CD4-positive, alpha-beta T cell (primary cell): ENCODE measurements around the gene ADCY7. TPM values are rescaled to one million over a fixed set of nuclear protein-coding genes. Genes with fewer than 3 reads are reported as not detected.

ENCODE experiments used
- ATAC-seq: fragments of 200-7000 bp; cut with Tn5 transposase; one replicate; pipeline ENCODE4 v1.10.0; 2022; ENCODE audit warnings: mild to moderate bottlenecking; ENCODE audit not compliant: poor library complexity
- CTCF ChIA-PET: fragments of 350-600 bp; sonication (Branson Sonifier 250); formaldehyde crosslinking; loops from one replicate; lab custom pipeline; 2021; ENCODE audit warnings: antibody characterized with exemption, inconsistent platforms; lab: Charles Lee
- POLR2A ChIA-PET: fragments of 350-600 bp; sonication (Branson Sonifier 250); formaldehyde crosslinking; loops from one replicate; lab custom pipeline; 2021; ENCODE audit warnings: antibody characterized with exemption, inconsistent platforms; lab: Charles Lee
- DNase-seq, 14 experiments: peaks; one replicate each; pipeline ENCODE4 v3.0.0-alpha.2; 2013 to 2020; ENCODE audit warnings: mixed read lengths in 2 of 14
- H3K27ac ChIP-seq, 2 donors: one replicate each; pipeline versions ENCODE4 v1.5.1 to v1.7.0; 2013; ENCODE audit warnings: low read length in 2 of 2, low read depth in 1 of 2, mild to moderate bottlenecking in 1 of 2
- H3K27me3 ChIP-seq, 2 experiments: 1 replicate in 1 of 2; 2 replicates in 1 of 2; pipeline versions ENCODE4 v1.6.1 to v1.7.0; 2013; ENCODE audit warnings: low read length in 2 of 2, control low read depth in 1 of 2, mild to moderate bottlenecking in 1 of 2, moderate library complexity in 1 of 2; ENCODE audit not compliant: insufficient read depth in 2 of 2, control insufficient read depth in 1 of 2
- H3K36me3 ChIP-seq: one replicate; pipeline ENCODE4 v1.6.1; 2013; ENCODE audit warnings: low read length, control low read depth; ENCODE audit not compliant: insufficient read depth
- H3K4me1 ChIP-seq: one replicate; pipeline ENCODE4 v1.6.1; 2013; ENCODE audit warnings: low read length, control low read depth; ENCODE audit not compliant: insufficient read depth
- H3K4me3 ChIP-seq: one replicate; pipeline ENCODE4 v1.5.1; 2013; ENCODE audit warnings: mild to moderate bottlenecking, low read length, moderate library complexity
- H3K9me3 ChIP-seq, 2 experiments: 1 replicate in 1 of 2; 2 replicates in 1 of 2; pipeline versions ENCODE4 v1.6.1 to v1.7.0; 2013; ENCODE audit warnings: low read length in 2 of 2, mild to moderate bottlenecking in 2 of 2, control low read depth in 1 of 2, moderate library complexity in 1 of 2; ENCODE audit not compliant: control insufficient read depth in 1 of 2, insufficient read depth in 1 of 2
- H3K27ac Mint-ChIP-seq: one replicate; pipeline ENCODE4 v1.8.0; 2020; ENCODE audit warnings: mixed read lengths
- H3K27me3 Mint-ChIP-seq: one replicate; pipeline ENCODE4 v1.8.0; 2021; ENCODE audit warnings: mixed read lengths
- H3K36me3 Mint-ChIP-seq: one replicate; pipeline ENCODE4 v1.8.0; 2021; ENCODE audit warnings: low read depth, mixed read lengths
- H3K4me1 Mint-ChIP-seq: one replicate; pipeline ENCODE4 v1.8.0; 2021; ENCODE audit warnings: low read depth, mixed read lengths
- H3K4me3 Mint-ChIP-seq: one replicate; pipeline ENCODE4 v1.8.0; 2020; ENCODE audit warnings: mild to moderate bottlenecking, mixed read lengths
- H3K9me3 Mint-ChIP-seq: one replicate; pipeline ENCODE4 v1.8.0; 2020; ENCODE audit warnings: mixed read lengths
- CTCF ChIP-seq: fragments of 200-600 bp; IDR thresholded peaks from one replicate; pipeline ENCODE4 v1.8.0; 2022; ENCODE audit warnings: antibody characterized with exemption, mild to moderate bottlenecking
- intact Hi-C, 2 experiments: fragments of 100-400 bp; cut with DNase I in 1 of 2; cut with micrococcal nuclease in 1 of 2; formaldehyde crosslinking; loops; one replicate each; pipeline versions ENCODE4 v1.15.1 to v1.9.0; 2023 to 2025; cut with DNase I, micrococcal nuclease
- total RNA-seq, 174 experiments: library from RNA in 2 of 174; stranded (reverse) in 2 of 174; gene quantifications; one replicate each; pipeline ENCODE4 v1.2.3 and lab custom pipeline; 2021 to 2026

ADCY7 gene
- total RNA-seq, 2 experiments from 2014 or later: 136 to 147 TPM

- no peaks in the 10 kb centered on the region for H3K27me3 ChIP-seq
- intact Hi-C loops: loop anchor here in 1 of 2 experiments (10.0 kb wide), 1 partner anchor 295 kb away; the partner anchor contains the start of gene HEATR3
- Mint-ChIP-seq H3K36me3 (peaks cover 84% of the 10 kb centered on the region), H3K4me1 (peaks cover 81% of the 10 kb centered on the region), H3K4me3 (no peak overlapping the region), H3K27me3 (no peaks in the 10 kb centered on the region), H3K9me3 (no peaks in the 10 kb centered on the region), H3K27ac (peak overlapping the region; percentile 54)
- ChIA-PET CTCF (interaction anchor here (0.6 to 8.8 kb wide), 12 partner anchors 8 to 335 kb away, joined by 3 to 91 read pairs (median 4); partner anchors contain the start of genes BRD7 and CNEP1R1), POLR2A (interaction anchor here (0.7 to 3.5 kb wide), 4 partner anchors 8 to 33 kb away, joined by 3 to 17 read pairs (median 6); partner anchors contain the start of gene BRD7)
- DNase-seq (no peak), ATAC-seq (no peak)
- H3K36me3 ChIP-seq: peaks cover 52% of the 10 kb centered on the region
- no peak overlapping the region for H3K27ac ChIP-seq
- H3K4me1 ChIP-seq: peaks cover 11% of the 10 kb centered on the region
- H3K9me3 ChIP-seq: no peaks in the 10 kb centered on the region
- H3K4me3 ChIP-seq: no peak overlapping the region
- TF ChIP-seq CTCF: no peak
Observed at GRCh38 chr16:50360033-50360778, 93.9 kb downstream of the ADCY7 start.

GRCh38 chr16:50360779-50361178, 94.4 kb downstream of the ADCY7 start:
- intact Hi-C loops: loop anchor here in 1 of 2 experiments (10.0 kb wide), 1 partner anchor 296 kb away; the partner anchor contains the start of gene HEATR3
- H3K4me1 ChIP-seq: peaks cover 11% of the 10 kb centered on the region
- H3K4me3 Mint-ChIP-seq: no peak overlapping the region
- H3K27me3 Mint-ChIP-seq: no peaks in the 10 kb centered on the region
- TF ChIP-seq CTCF: no peak
- no peak overlapping the region for H3K4me3 ChIP-seq
- ChIA-PET CTCF (interaction anchor here (0.7 to 1.9 kb wide), 10 partner anchors 8 to 445 kb away, joined by 3 to 11 read pairs (median 4); partner anchors contain the start of genes BRD7 and CNEP1R1), POLR2A (interaction anchor here (0.6 to 3.5 kb wide), 5 partner anchors 8 to 74 kb away, joined by 3 to 17 read pairs (median 5); partner anchors contain the start of gene BRD7)
- H3K9me3 ChIP-seq: no peaks in the 10 kb centered on the region
- no peak for DNase-seq
- peak overlapping the region; percentile 54 for H3K27ac Mint-ChIP-seq
- peaks cover 54% of the 10 kb centered on the region for H3K36me3 ChIP-seq
- ATAC-seq: peak; percentile 41
- H3K9me3 Mint-ChIP-seq: no peaks in the 10 kb centered on the region
- peaks cover 87% of the 10 kb centered on the region for H3K36me3 Mint-ChIP-seq
- peaks cover 83% of the 10 kb centered on the region for H3K4me1 Mint-ChIP-seq
- H3K27ac ChIP-seq: no peak overlapping the region
- H3K27me3 ChIP-seq: no peaks in the 10 kb centered on the region

- peaks cover 24% of the 10 kb centered on the region for H3K4me1 ChIP-seq
- ChIA-PET CTCF (no interaction called here), POLR2A (no interaction called here)
- peaks cover 87% of the 10 kb centered on the region for H3K36me3 Mint-ChIP-seq
- ATAC-seq (no peak), DNase-seq (no peak)
- no peaks in the 10 kb centered on the region for H3K27me3 ChIP-seq
- no peaks in the 10 kb centered on the region for H3K9me3 Mint-ChIP-seq
- intact Hi-C loops: loop anchor here in 1 of 2 experiments (10.0 kb wide), 1 partner anchor 299 kb away; the partner anchor contains the start of gene HEATR3
- H3K36me3 ChIP-seq: peaks cover 61% of the 10 kb centered on the region
- no peaks in the 10 kb centered on the region for H3K27me3 Mint-ChIP-seq
- H3K27ac Mint-ChIP-seq: peak overlapping the region; percentile 54
- no peak overlapping the region for H3K4me3 ChIP-seq
- no peak for TF ChIP-seq CTCF
- H3K4me3 Mint-ChIP-seq: no peak overlapping the region
- H3K4me1 Mint-ChIP-seq: peaks cover 95% of the 10 kb centered on the region
- no peaks in the 10 kb centered on the region for H3K9me3 ChIP-seq
- no peak overlapping the region for H3K27ac ChIP-seq
Observed at GRCh38 chr16:50363656-50364055, 97.3 kb downstream of the ADCY7 start.
